A673 (cell line): Measurements from ENCODE around the gene CALML4. TPM values are rescaled to one million over a fixed set of nuclear protein-coding genes. Genes with fewer than 3 reads are reported as not detected.

Source experiments
- BruUV-seq: library from RNA; stranded (reverse); fragments of 400-500 nt; replicated peaks from 2 replicates; lab custom pipeline; 2021; lab: Mats Ljungman, UMichigan
- CTCF ChIA-PET: fragments of 300-600 bp; sonication (Branson Sonifier 250); formaldehyde crosslinking; loops from one replicate; lab custom pipeline; 2022; ENCODE audit warnings: antibody characterized with exemption; lab: Charles Lee
- POLR2A ChIA-PET: fragments of 300-600 bp; sonication (Branson Sonifier 250); formaldehyde crosslinking; loops from one replicate; lab custom pipeline; 2022; ENCODE audit warnings: antibody characterized with exemption; ENCODE audit not compliant: low non-redundant PET; lab: Charles Lee
- DNase-seq: peaks from one replicate; pipeline ENCODE4 v3.0.0-alpha.2; 2015; ENCODE audit warnings: low spot score
- H3K27ac ChIP-seq: fragments of 200-600 bp; sonication (generic); 2 replicates; pipeline ENCODE4 v1.5.1; 2016; ENCODE audit warnings: mixed run types, low read depth, mild to moderate bottlenecking, mixed read lengths, antibody characterized with exemption, low read length; ENCODE audit not compliant: poor library complexity, severe bottlenecking
- H3K27me3 ChIP-seq: fragments of 200-600 bp; sonication (generic); replicated peaks from 2 replicates; pipeline ENCODE4 v1.6.1; 2017; ENCODE audit warnings: mixed run types, low read depth, mild to moderate bottlenecking, mixed read lengths, antibody characterized with exemption, low read length; ENCODE audit not compliant: insufficient read depth, poor library complexity
- H3K36me3 ChIP-seq: fragments of 200-600 bp; sonication (generic); 2 replicates; pipeline ENCODE4 v1.6.1; 2016; ENCODE audit warnings: mixed run types, mild to moderate bottlenecking, mixed read lengths, antibody characterized with exemption, low read length; ENCODE audit not compliant: insufficient read depth, poor library complexity, severe bottlenecking
- H3K4me1 ChIP-seq: fragments of 200-600 bp; sonication (generic); 2 replicates; pipeline ENCODE4 v1.6.1; 2017; ENCODE audit warnings: mixed run types, mild to moderate bottlenecking, mixed read lengths, antibody characterized with exemption, low read length; ENCODE audit not compliant: insufficient read depth, poor library complexity, severe bottlenecking
- H3K4me3 ChIP-seq: fragments of 200-600 bp; sonication (generic); 2 replicates; pipeline ENCODE4 v1.5.1; 2016; ENCODE audit warnings: low read depth, mixed run types, mild to moderate bottlenecking, mixed read lengths, low read length; ENCODE audit not compliant: poor library complexity, severe bottlenecking
- H3K9me3 ChIP-seq: fragments of 200-600 bp; sonication (generic); 2 replicates; pipeline ENCODE4 v1.6.1; 2016; ENCODE audit warnings: mixed run types, low read depth, mild to moderate bottlenecking, mixed read lengths, antibody characterized with exemption, low read length; ENCODE audit not compliant: poor library complexity, severe bottlenecking
- EZH2 ChIP-seq: fragments of 200-600 bp; sonication (generic); IDR thresholded peaks from 2 replicates; pipeline ENCODE4 v1.6.1; 2017; ENCODE audit warnings: borderline replicate concordance, low read depth, mild to moderate bottlenecking, mixed read lengths, antibody characterized with exemption, low read length; ENCODE audit not compliant: poor library complexity, severe bottlenecking
- intact Hi-C: fragments of 100-400 bp; cut with micrococcal nuclease; formaldehyde crosslinking; loops from one replicate; pipeline ENCODE4 v1.10.0; 2022; ENCODE audit not compliant: unreplicated experiment
- total RNA-seq: library from RNA; stranded (reverse); gene quantifications from 2 replicates; pipeline ENCODE4 v1.2.3, GENCODE V29; 2021
- TF ChIP-seq, protein P1 (sequence below): fragments of 300-800, 200-600 bp; sonication (generic); conservative IDR thresholded peaks from 2 replicates; pipeline ENCODE4 v1.5.1; 2017; ENCODE audit warnings: low read depth, mild to moderate bottlenecking, antibody characterized with exemption, low read length, moderate library complexity, mixed read lengths

Gene CALML4
- total RNA-seq, 1 experiment from 2014 or later = 9.1 TPM

DNA sequence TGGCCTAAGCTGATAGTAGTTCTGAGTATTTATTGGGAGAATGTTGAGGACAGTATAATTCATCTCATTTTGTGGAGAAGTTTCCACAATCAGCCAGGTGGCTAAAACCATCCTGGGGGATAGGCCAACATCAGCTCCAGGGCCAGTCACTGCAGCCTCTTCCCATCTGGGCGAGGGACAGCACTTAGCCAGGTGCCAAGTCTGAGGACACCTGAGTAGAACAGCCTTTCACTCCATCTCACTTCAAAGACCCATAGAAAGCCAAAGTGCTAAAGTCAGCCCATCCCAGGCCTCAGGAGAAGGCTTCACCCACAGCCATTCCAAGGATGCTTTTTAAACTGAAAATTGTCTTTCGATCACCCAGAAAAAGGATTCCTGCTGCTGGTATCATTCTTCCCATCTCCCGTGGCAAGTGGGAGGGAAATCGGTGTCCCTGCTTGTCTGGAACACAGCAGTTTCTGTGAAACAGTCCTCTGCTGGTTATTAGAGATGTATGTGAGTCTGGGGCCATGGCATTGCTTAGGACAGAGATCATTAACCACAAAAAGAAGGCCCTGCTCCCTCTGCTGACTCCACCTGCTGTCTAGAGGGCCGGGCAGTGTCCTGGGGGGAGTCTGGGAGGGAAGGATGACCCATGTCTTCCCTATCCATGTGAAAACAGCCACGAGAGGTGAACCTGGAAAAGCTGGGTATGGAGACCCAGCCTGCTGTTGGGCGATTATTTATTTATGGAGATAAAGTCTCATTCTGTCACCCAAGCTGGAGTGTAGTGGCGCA lies 9.6 kb downstream of the CALML4 start:
- Histone ChIP-seq H3K27ac (no peak overlapping the region), H3K4me3 (no peak overlapping the region), H3K36me3 (peaks cover 23% of the 10 kb centered on the region), H3K4me1 (peaks cover 13% of the 10 kb centered on the region), H3K9me3 (no peaks in the 10 kb centered on the region), H3K27me3 (no peaks in the 10 kb centered on the region)
- intact Hi-C loops = loop anchor here (5.0 kb wide), 1 partner anchor 333 kb away; no protein-coding TSS in a partner anchor
- TSS peak; percentile 5 for BruUV-seq
- ChIA-PET CTCF (no interaction called here), POLR2A (interaction anchor here (0.7 kb wide), 1 partner anchor 473 kb away, joined by 11 read pairs; no protein-coding TSS in a partner anchor)
- no peak for DNase-seq
- TF ChIP-seq, protein P1, sequence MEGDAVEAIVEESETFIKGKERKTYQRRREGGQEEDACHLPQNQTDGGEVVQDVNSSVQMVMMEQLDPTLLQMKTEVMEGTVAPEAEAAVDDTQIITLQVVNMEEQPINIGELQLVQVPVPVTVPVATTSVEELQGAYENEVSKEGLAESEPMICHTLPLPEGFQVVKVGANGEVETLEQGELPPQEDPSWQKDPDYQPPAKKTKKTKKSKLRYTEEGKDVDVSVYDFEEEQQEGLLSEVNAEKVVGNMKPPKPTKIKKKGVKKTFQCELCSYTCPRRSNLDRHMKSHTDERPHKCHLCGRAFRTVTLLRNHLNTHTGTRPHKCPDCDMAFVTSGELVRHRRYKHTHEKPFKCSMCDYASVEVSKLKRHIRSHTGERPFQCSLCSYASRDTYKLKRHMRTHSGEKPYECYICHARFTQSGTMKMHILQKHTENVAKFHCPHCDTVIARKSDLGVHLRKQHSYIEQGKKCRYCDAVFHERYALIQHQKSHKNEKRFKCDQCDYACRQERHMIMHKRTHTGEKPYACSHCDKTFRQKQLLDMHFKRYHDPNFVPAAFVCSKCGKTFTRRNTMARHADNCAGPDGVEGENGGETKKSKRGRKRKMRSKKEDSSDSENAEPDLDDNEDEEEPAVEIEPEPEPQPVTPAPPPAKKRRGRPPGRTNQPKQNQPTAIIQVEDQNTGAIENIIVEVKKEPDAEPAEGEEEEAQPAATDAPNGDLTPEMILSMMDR = no peak
- no peak for TF ChIP-seq EZH2

DNA sequence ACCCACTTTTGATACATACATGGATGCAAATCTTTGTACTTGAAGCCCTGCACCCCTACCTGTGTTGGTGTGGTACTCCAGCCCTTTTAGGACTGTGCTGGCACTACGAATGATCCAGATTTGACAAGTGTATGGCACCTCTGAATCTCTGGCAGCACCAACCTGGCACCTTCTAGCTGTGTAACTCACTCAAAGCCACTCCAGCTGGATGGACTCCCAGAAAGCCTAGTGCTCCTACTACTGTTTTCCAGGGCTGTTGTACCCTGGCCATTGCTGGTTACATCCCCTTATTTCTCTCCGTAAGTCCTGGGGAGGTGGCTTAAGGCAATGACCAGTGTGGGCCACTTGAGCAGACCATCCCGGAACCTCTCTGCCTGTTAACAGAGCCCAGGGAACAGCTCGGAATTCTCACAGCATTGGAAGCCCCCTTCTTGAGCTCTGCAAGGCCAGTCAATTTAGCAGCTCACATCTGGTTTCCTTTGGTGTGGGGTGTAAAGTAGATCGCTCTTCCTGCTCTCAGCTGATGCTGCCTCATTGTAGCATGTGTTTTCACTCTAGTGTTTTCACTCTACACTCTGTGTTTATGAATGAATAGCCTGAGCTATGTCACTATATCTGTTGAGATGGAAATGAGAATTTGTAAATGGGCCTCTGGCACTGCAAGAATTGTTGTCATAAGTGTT lies 12.2 kb downstream of the CALML4 start:
- H3K4me1 ChIP-seq = peaks cover 4% of the 10 kb centered on the region
- DNase-seq = no peak
- ChIA-PET CTCF (no interaction called here), POLR2A (no interaction called here)
- H3K4me3 ChIP-seq = no peak overlapping the region
- no peaks in the 10 kb centered on the region for H3K27me3 ChIP-seq
- no peak overlapping the region for H3K27ac ChIP-seq
- BruUV-seq = no TSS peak
- intact Hi-C loops = no loop called here
- TF ChIP-seq, protein P1 = no peak
- no peak for TF ChIP-seq EZH2
- H3K9me3 ChIP-seq = no peaks in the 10 kb centered on the region
- H3K36me3 ChIP-seq = peaks cover 29% of the 10 kb centered on the region

DNA sequence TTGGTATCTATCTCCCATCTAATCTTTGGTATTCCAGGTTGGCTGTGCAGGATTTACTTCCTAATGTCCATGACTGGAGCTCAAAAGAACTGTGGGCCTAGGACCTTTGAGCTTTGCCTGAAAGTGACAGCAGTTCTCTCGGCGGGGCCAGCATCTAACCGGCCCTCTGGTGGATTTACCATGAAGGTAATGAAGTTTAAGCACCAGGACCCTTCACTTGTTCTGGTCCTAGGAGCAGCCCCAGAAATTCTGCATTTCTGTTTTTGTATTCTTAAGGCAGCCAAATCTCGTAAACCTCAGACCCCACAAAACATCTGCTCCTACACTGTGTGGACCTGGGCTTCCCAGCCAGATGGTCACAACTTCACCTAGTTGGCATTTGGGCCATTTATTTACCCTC lies 13.0 kb downstream of the CALML4 start:
- no peak overlapping the region for H3K27ac ChIP-seq
- no peak overlapping the region for H3K4me3 ChIP-seq
- peaks cover 29% of the 10 kb centered on the region for H3K36me3 ChIP-seq
- CTCF ChIA-PET = no interaction called here
- no peaks in the 10 kb centered on the region for H3K27me3 ChIP-seq
- no peak for DNase-seq
- no peaks in the 10 kb centered on the region for H3K9me3 ChIP-seq
- POLR2A ChIA-PET = no interaction called here
- TF ChIP-seq EZH2 = no peak
- TF ChIP-seq, protein P1 = no peak
- BruUV-seq = no TSS peak
- intact Hi-C loops = no loop called here
- H3K4me1 ChIP-seq = peaks cover 5% of the 10 kb centered on the region
